ENCODE measurements around the gene SLC9A1. TPM values are rescaled to one million over a fixed set of nuclear protein-coding genes. Genes with fewer than 3 reads are reported as not detected.

Gene SLC9A1
- total and polyA plus RNA-seq, 10 of the 15 experiments (the other 5 are each of a cell fraction or from before 2014, with no cell fraction given), result 0.87 to 21.4 (median 4.3) TPM

DNA sequence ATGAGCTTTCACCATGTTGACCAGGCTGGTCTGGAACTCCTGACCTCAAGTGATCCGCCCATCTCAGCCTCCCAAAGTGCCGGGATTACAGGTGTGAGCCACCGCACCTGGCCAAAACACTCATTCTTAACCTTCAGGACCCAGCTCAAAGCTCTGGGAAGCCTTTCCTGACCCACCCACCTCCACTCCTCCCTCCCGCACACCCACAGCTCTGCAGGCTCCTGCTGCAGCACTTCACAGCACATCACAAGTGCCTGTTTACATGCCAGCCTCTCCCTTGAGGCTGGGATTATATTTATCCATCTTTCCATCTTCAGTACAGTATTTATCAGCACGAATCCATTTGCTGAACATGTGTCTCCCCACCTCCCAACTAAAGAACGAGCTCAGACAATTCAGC, 14.9 kb downstream of the SLC9A1 start (continued):
- TF ChIP-seq, protein P1, sequence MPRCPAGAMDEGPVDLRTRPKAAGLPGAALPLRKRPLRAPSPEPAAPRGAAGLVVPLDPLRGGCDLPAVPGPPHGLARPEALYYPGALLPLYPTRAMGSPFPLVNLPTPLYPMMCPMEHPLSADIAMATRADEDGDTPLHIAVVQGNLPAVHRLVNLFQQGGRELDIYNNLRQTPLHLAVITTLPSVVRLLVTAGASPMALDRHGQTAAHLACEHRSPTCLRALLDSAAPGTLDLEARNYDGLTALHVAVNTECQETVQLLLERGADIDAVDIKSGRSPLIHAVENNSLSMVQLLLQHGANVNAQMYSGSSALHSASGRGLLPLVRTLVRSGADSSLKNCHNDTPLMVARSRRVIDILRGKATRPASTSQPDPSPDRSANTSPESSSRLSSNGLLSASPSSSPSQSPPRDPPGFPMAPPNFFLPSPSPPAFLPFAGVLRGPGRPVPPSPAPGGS (IDR thresholded peaks at IDR 0.05; ENCODE audit: borderline replicate concordance, insufficient read depth, low read depth, low read length, poor library complexity, severe bottlenecking), result no peak

DNA sequence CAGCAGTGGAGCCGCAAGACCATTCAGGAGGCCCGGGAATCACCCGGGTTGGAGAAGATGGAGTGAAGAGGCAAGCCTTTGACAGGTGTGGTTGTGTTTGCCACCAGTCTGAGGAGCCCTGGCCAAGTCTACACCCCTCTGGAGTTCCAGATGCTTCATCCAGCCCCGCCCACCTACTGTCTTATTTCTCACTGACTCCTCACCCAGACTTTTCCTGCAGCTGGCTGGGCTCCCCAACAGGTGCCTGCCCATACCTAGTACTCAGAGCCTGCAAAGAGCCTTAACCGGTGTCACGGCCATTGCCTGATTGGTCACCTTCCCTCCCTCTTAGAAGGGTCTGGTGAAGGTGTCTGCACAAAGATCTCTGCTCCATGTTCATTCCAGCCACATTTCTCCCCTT, 16.0 kb downstream of the SLC9A1 start:
- ChIA-PET SMC1A (ENCODE audit: uncharacterized antibody, unreplicated experiment) (interaction anchor here (1.5 to 1.6 kb wide), 2 partner anchors 27 to 35 kb away, joined by 3 to 4 read pairs; no protein-coding TSS in a partner anchor), CTCF (interaction anchor here (1.6 to 4.0 kb wide), 2 partner anchors 9 to 95 kb away, joined by 6 to 18 read pairs; no protein-coding TSS in a partner anchor), POLR2A (interaction anchor here (0.6 to 1.4 kb wide), 3 partner anchors 12 to 23 kb away, joined by 3 to 4 read pairs (median 3); no protein-coding TSS in a partner anchor), RAD21 (ENCODE audit: unreplicated experiment) (interaction anchor here (1.6 to 6.5 kb wide), 2 partner anchors 15 to 27 kb away, joined by 6 to 35 read pairs; partner anchors contain the start of gene SLC9A1)
- TF ChIP-seq GATAD2B (conservative IDR thresholded peaks at IDR 0.05; ENCODE audit: low read depth), result no peak
- no peak for TF ChIP-seq TBL1XR1 (IDR thresholded peaks at IDR 0.05; ENCODE audit: low read depth, low read length)
- TF ChIP-seq BCL11A (IDR thresholded peaks at IDR 0.05; ENCODE audit: low read depth, low read length), result no peak
- no peak for TF ChIP-seq CREB1 (IDR thresholded peaks at IDR 0.05; ENCODE audit: low read depth)
- TF ChIP-seq, protein P1 (IDR thresholded peaks at IDR 0.05; ENCODE audit: borderline replicate concordance, insufficient read depth, low read depth, low read length, poor library complexity, severe bottlenecking), result no peak
- no peak for TF ChIP-seq POU2F2 (IDR thresholded peaks at IDR 0.05; ENCODE audit: borderline replicate concordance, low read depth, low read length)
- TF ChIP-seq BRCA1 (IDR thresholded peaks at IDR 0.05; ENCODE audit: low read depth, low read length), result no peak
- TF ChIP-seq ZNF274 (IDR thresholded peaks at IDR 0.05; ENCODE audit: insufficient read depth, insufficient read length), result no peak
- no peak for TF ChIP-seq ZZZ3 (IDR thresholded peaks at IDR 0.05; ENCODE audit: control insufficient read depth, insufficient read length, low read depth)
- TF ChIP-seq ZNF622 (IDR thresholded peaks at IDR 0.05), result no peak
- TF ChIP-seq, protein P2, sequence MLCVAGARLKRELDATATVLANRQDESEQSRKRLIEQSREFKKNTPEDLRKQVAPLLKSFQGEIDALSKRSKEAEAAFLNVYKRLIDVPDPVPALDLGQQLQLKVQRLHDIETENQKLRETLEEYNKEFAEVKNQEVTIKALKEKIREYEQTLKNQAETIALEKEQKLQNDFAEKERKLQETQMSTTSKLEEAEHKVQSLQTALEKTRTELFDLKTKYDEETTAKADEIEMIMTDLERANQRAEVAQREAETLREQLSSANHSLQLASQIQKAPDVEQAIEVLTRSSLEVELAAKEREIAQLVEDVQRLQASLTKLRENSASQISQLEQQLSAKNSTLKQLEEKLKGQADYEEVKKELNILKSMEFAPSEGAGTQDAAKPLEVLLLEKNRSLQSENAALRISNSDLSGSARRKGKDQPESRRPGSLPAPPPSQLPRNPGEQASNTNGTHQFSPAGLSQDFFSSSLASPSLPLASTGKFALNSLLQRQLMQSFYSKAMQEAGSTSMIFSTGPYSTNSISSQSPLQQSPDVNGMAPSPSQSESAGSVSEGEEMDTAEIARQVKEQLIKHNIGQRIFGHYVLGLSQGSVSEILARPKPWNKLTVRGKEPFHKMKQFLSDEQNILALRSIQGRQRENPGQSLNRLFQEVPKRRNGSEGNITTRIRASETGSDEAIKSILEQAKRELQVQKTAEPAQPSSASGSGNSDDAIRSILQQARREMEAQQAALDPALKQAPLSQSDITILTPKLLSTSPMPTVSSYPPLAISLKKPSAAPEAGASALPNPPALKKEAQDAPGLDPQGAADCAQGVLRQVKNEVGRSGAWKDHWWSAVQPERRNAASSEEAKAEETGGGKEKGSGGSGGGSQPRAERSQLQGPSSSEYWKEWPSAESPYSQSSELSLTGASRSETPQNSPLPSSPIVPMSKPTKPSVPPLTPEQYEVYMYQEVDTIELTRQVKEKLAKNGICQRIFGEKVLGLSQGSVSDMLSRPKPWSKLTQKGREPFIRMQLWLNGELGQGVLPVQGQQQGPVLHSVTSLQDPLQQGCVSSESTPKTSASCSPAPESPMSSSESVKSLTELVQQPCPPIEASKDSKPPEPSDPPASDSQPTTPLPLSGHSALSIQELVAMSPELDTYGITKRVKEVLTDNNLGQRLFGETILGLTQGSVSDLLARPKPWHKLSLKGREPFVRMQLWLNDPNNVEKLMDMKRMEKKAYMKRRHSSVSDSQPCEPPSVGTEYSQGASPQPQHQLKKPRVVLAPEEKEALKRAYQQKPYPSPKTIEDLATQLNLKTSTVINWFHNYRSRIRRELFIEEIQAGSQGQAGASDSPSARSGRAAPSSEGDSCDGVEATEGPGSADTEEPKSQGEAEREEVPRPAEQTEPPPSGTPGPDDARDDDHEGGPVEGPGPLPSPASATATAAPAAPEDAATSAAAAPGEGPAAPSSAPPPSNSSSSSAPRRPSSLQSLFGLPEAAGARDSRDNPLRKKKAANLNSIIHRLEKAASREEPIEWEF (IDR thresholded peaks at IDR 0.05; ENCODE audit: insufficient replicate concordance, low read depth, low read length), result no peak
- no peak for FAIRE-seq
- no peaks in the 10 kb centered on the region for H3K27me3 ChIP-seq (replicated peaks in 1 of 2; ENCODE audit: control insufficient read depth in 2 of 2, insufficient read depth in 2 of 2, low read length in 1 of 2)
- no peaks in the 10 kb centered on the region for H4K20me1 ChIP-seq (ENCODE audit: control insufficient read depth, insufficient read depth)
- 81% methylated on average over 6 of the region's 6 CpGs for WGBS (ENCODE audit: insufficient coverage, insufficient replicate concordance, low lambda C conversion rate, missing lambda C conversion rate)
- in situ Hi-C loops (cut with MboI) (no loop called here), intact Hi-C loops (cut with micrococcal nuclease; ENCODE audit: unreplicated experiment) (no loop called here)
- no peaks in the 10 kb centered on the region; a peak in 2 of 4 replicates for H3K36me3 ChIP-seq (ENCODE audit: control insufficient read depth in 2 of 2, insufficient read depth in 2 of 2, low read length in 1 of 2)
- peaks cover 7% of the 10 kb centered on the region for H3K79me2 ChIP-seq (ENCODE audit: control insufficient read depth, insufficient read depth, low read length)
- no peaks in the 10 kb centered on the region for H3K9me3 ChIP-seq (replicated peaks; ENCODE audit: control insufficient read depth, insufficient read depth, low read length)
- BruUV-seq (replicated peaks), result no TSS peak
- peaks cover 38% of the 10 kb centered on the region for H3K4me1 ChIP-seq (ENCODE audit: control insufficient read depth, insufficient read depth, low read length)
- no peak for DNase-seq (ENCODE audit: low read depth, low spot score)
- H2AFZ ChIP-seq (ENCODE audit: control insufficient read depth, low read depth, low read length), result no peak overlapping the region
- H3K27ac ChIP-seq (ENCODE audit: control insufficient read depth, insufficient read depth), result no peak overlapping the region
- ATAC-seq, result no peak
- no peak overlapping the region for H3K4me2 ChIP-seq (ENCODE audit: control insufficient read depth, insufficient read depth)
- H3K9ac ChIP-seq (ENCODE audit: control insufficient read depth, insufficient read depth, low read length), result no peak overlapping the region
- H3K4me3 ChIP-seq, result no peak overlapping the region

Data from GM12878 (cell line).